HuH-7 (cell line): ENCODE data around the gene CFAP298.
"Not testable (repeated sequence)": the region's sequence is repeated elsewhere in the genome, so short reads cannot be mapped to it uniquely, and the experiment has no call there.

Experiments
- DNase-seq: peaks from one replicate; pipeline ENCODE4 v3.0.0; 2011; ENCODE audit warnings: low spot score

Gene CFAP298, protein sequence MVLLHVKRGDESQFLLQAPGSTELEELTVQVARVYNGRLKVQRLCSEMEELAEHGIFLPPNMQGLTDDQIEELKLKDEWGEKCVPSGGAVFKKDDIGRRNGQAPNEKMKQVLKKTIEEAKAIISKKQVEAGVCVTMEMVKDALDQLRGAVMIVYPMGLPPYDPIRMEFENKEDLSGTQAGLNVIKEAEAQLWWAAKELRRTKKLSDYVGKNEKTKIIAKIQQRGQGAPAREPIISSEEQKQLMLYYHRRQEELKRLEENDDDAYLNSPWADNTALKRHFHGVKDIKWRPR

DNA sequence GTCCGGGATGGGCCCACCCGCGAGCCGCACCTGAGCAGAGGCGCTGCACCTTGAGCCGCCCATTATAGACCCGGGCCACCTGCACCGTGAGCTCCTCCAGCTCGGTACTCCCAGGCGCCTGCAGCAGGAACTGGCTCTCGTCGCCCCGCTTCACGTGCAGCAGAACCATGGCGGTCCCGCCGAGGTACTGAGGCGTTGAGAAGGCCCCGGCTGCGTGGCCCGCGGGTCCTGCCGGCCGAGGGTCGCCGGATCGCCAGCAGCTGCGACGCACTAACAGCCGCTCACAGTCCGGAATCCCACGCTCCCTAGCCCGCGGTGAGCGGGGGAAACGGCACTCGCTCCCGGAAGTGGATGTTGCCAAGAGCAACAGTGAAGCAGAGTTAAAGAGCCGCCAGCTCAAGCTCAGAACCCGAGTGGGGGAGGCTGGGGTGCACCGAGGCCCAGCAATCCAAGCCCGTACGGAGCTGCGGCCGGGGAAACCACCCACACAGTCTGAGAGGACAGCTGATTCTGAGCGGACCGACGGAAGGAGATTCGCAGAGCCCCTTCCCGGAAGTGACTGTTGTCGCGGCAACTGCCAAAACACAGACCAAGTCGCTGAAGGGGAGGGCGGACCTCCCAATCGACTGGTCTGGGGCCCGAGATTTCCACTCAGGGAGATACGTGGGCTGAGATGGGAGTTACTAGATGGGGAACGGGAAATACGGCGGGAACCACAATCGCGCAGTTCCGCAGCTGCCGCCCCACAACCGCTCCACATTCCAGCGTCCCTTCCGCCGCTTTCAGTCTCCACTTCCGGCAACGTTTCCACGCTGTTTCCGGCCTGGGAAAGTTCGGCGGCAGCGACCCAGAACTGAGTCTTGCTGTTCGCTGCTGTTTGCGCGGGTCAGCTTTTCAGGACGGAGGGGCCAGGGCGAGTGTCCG, at the start of gene CFAP298:
Gene CFAP298, minus strand, starts transcription at position 303 of the 924 bp plus-strand sequence. Its CDS starts 134 bp downstream, at position 169.
- DNase-seq, result peak; percentile 65

DNA sequence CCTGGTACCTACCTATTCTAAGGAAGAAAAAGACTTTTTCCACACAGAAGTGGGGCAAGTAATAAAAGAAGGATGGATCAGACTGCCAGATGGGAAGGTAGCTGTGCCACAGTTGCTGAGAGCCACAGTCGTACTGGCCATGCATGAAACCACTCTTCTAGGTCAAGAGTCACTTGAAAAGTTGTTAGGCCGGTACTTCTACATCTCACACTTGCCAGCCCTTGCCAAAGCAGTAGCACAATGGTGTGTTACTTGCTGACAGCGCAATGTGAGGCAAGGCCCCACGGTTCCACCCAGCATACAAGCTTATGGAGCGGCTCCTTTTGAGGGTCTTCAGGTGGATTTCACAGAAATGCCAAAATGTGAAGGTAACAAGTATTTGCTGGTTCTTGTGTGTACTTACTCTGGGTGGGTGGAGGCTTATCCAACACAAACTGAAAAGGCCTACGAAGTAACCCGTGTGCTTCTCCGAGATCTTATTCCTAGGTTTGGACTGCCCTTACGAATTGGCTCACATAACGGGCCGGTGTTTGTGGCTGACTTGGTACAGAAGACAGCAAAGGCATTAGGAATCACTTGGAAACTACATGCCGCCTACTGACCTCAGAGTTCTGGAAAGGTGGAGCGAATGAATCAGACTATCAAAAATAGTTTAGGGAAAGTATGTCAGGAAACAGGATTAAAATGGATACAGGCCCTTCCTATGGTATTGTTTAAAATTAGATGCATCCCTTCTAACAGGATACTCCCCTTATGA, 49.0 kb upstream of the CFAP298 start:
- not testable (repeated sequence) for DNase-seq

DNA sequence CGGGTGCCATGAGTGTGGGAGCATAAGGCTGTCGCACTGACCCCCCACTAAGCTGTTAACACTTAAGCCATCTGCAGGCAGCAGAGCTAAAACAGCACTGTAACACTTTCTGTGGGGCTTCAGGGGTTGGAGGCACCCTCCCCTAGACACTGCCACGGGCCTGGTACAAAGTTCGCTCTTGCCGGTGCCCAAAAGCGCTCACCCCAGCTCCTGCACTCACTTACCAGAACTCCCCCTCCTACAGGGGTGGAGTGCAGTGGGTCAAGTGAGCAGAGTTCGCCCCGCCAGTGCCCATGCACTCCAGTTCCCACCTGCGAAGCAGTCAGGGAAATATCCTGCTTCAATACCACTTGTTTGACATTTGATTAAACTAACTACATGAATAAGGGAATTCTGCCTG, 46.3 kb upstream of the CFAP298 start:
- no peak for DNase-seq

DNA sequence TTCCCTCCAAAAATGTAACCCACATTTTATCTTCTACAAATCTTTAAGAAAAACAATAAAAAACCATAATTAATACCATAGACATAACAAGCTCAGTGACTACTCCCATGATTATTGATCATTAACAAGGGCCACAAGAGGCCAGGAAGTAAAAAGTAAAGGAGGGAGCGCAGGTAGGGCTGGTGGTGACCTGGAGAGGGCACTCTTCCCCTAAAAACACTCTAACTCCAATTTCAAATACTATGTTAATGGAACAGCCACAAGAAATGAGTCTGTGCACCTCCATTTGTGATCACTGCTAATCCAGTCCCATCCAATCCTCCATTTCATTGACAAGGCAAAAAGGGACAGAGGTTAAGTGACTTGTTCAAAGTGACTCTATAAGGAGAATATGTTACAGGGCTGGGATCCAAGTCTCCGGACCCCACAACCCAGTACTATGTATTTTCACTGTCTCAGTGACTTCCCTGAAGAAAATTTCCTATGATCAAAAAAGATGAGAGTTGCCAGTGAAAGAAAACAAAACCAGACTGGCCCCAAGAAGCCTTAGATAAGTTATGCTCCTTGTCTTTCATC, 41.2 kb upstream of the CFAP298 start:
- peak; percentile 45 for DNase-seq

DNA sequence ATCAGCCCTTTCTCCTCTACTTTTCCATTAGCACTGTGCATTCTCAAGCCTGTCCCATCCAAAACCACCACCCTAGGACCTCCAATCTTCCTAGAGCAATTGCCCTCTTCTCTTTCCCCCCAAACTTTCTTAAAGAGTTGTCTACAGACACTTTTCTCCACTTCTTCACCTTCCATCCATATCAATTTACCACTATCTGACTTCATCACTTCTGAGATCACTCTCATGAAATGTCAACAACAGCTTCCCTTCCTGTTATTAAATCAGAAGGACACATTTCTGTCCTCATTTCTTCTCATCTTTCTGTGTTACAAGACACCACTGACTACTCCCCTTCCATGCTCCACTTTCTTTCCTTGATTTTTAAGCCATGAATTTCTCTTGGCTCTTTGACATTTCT, 36.0 kb upstream of the CFAP298 start:
- DNase-seq, result no peak

DNA sequence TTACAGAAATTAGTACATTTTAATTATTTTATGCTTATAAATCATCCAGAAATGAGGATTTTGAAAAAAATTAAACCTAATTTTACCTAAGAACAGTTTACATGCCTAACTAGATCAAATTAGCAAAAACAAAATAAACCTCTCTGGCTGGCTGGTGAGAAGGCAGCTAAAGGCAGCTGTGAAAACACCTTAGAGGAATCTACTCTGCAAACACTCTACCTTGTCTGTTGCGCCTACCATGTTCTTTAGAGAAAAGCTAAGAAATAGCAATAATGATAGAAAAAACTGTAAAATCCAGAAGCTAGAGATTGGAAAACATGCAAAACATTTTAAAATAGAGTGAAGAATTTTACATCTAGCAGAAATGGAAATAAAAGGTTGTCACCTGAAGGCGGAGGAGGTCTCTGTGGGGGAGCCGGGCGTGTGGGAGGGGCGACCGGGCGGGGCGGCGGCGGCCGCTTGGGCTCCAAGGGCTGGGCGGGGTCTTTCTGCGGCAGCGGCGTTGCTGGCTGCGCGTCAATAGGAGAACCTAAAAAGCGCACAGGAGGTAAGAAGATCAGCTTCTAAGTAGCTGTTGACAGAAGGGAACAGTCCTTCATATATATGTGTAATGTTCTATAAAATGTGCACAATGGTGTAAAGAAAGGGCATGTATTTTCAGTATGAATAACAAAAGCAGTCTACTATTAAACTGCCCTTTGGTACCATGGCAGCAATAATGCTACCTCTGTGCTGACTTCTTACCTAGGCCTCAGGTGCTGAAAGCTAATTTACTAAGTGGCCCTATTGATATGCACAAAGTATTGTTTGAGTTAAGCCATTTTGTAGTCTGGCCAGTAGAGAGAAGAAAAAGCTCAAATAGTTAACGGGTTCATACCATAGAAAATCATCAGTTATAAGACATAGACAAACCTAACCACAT, 33.3 kb upstream of the CFAP298 start:
- no peak for DNase-seq

DNA sequence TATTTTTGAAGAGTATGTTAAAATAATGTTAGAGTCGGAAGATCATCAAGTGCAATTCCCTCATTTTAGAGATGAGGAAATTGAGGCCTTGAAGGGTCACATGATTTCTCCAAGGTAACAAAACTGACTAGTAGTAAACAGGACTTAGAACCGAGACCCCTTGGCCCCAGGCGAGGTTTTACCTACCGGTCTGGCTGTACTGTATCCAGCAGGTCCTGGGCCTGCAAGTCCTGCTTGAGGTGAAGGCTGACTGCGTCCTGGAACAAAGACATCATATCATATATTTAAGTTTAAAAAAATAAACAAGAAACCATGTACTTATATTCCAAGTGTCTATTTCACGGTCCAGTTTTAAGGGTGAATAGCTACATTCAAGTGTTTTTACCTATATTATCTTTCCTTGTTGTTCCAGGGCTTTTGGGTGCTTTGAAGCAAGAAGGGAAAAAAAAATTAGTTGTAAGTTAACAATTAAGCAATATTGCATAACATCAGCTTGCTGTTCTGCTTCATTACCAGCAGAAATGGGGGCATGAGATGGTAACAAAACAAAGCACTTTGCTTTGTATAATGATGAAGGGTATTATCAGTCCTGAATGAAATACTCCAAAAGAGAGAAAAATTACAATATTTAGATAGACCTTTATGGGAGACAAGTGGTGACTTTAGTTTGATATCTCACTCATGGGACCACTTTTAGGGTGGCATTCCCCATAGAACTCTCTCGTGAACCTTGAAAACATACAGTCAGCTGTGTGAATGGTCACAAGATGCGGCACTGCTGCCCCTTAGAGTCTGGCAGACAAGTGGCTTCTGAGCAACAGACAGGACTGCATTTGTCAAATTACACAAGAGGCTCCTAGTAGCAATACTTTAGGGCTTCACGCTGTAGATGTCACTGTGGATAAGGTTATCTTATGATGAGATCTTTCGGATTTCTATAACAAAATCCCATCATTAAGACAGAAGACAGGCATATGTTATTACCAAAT, 29.8 kb upstream of the CFAP298 start:
- no peak for DNase-seq

DNA sequence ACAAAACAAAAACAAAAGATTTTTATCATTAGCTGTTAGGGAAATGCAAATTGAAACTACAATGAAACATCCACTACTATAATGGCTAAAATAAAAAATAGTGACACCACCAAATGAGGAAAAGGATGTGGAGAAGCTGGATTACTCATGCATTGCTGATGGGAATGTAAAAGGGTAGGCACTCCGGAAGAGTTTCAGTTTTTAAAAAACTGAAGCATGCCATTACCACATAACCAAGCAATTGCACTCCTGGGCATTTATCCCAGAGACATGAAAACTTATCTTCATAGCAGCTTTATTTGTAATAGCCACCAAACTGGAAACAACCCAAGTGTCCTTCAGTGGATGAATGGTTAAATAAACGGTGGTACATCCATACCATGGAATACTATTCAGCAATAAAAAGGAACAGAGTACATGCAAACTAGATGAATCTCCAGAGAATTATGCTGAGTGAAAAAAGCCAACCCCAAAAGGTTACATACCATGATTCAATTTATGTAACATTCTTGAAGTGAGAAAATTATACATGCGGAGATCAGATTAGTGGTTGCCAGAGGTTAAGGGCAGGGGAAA, 14.5 kb upstream of the CFAP298 start:
- no peak for DNase-seq

DNA sequence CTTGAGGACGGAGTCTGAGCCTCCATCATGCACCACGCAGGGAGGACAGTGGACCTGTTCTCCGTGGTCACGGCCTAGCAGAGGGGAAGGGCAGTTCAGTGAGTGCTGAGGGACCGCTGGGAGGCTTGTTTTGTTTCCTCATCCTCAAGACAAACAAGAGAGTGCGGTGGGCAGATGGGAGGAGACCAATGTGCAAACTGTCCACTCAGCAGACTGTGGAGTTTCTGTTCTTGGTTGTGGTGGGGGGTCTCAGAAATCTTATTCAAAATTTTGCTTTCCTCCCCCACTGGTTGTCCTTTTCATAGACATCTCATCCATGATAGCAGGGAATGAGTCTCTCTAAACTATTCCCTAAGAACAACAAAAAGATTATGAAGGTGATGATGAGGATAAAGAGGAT, 6.0 kb upstream of the CFAP298 start:
- DNase-seq, result not testable (repeated sequence)

DNA sequence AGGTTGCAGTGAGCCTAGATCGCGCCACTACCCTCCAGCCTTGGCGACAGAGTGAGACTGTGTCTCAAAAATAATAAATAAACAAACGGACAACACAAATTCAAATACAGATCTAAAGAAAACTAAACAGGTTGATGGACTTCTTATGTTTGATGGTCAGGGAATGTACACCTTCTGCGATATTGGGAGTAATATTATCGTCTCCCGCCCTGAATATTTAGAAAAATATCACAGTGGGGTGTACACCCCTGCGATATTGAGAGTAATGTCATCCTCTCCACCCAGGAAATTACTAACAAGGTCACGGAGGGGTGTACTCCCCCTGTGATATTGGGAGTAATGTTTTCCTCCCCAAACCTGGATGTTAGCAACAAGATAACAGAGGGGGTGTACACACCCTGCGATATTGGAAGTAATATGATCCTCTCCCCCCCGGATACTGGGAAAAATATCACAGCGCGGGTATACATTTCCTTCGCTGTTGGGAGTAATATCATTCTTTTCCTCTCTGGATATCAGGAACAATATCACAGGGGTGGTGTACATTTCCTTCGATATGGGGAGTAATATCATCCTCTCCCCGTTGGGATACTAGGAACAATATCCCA, 1.4 kb upstream of the CFAP298 start:
- no peak for DNase-seq

DNA sequence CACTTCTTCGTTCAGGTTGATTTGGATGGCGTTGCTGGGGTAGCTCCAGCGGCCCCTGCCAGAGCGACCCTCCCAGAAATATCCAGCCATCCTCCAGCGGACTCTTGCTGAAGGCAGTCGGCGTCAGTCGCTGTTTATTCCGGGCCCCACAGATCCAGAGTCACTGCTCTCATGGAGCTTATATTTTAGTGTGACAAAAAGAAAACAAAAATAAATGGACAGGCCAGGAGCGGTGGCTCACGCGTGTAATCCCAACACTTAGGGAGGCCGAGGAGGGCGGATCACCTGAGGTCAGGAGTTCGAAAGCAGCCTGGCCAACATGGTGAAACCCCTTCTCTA, 791 bp upstream of the CFAP298 start:
- no peak for DNase-seq

DNA sequence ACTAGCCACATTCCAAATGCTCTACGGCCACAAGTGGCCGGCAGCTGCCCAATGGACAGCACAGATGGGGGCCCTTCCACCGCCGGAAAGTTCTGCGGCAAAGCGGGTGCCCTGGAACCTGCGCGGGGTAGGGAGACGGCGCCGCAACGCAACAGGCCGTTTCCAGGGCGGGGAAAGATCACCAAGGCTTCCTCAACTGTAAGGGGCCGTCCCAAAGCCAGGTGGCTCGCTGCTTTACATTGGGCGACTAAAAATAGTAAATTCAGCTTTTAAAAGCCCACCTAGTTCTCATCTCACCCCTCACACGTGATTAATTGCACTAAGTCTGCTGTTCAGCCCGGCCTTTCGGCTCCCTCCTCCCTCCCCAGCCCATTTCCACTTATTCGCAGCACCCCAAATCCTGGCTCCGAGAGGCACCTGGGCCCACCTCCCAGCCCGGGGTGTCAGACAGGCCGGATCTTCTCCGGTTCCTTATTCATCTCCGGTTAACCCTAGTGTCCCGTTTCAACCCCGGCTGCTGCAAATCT, 643 bp downstream of the CFAP298 start:
- peak; percentile 13 for DNase-seq

DNA sequence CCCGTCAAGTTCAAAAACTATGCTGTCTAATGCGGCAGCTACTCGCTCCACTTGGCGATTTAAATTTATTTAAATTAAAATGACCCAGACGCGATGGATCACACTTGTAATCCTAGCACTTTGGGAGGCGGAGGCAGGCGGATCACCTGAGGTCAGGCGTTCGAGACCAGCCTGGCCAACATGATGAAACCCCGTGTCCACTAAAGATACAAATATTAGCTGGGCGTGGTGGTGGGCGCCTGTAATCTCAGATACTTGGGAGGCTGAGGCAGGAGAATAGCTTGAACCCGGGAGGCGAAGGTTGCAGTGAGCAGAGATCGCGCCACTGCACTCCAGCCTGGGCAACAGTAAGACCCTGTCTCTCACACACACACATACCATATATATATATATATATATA, 1.2 kb downstream of the CFAP298 start:
- not testable (repeated sequence) for DNase-seq

DNA sequence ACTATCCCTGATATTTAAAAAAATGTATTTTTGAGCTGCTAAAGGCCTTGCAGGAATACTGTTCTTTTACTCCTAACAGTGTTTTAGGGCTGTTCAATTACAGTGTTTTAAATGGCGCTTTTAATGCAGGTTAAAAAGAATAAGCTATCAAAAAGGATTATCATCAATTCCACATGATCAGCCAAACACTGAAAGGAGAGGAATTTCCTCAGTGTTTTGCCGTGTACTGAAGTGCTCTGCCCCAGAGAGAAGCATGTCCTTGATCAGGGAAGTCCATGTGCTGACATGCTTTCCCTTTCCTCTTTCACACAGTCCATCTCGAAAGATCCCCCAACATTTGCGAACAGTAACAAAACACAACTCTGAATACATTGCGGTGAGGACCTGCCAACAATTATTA, 3.3 kb downstream of the CFAP298 start:
- no peak for DNase-seq

DNA sequence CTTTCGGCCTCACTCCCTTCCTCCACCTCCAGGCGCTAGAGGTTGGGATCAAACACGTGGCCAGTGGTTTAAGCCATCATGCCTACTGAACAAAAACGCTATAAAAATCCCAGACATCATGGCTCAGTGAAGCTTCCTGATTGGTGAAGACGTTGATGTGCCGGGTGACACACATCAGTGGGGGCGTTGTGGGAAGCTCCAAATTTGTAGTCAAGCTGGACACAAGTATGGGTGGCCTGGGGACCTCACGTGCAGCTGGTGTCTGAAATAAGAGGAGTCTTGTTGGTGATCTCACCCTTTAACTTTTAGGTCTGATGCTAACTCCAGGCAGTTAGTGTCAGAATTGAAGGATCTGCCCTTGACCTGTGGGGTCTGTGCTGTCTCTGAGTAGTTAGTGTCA, 6.7 kb downstream of the CFAP298 start:
- DNase-seq, result no peak

DNA sequence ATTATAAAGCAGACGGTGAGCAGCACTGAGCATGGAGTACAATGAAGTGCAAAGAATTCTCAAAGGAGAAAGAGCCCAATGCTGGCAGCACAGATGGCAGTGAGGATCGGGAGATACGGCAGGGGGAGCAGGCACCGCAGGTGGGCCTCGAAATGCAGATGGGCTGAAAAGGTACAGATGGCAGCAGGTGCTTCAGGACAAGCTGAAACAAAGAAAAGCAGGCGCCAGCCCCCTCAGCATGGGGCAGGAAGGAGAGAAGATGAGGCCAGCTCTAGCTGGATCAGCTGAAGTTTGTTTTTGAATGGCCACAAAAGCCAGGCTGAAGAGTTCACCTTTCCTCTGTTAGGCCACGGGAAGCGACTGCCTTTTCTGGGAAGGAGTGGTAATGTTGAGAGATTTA, 7.7 kb downstream of the CFAP298 start:
- DNase-seq, result no peak

DNA sequence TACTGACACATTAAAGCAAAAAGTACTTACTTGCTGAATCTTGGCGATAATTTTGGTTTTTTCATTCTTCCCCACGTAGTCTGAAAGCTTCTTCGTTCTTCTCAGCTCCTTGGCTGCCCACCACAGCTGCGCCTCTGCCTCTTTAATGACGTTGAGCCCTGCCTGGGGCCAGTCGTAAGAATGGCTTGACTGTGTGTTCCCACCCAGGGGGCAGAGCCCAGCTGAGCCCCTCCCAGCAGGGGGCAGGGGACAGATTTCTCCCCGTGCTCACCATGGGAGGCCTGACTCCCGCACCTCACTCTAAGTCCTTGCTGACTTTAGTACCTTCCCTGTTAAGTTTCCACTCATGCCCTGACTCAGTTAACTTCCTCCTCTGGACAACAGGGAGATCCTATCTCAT, 9.0 kb downstream of the CFAP298 start:
- no peak for DNase-seq

DNA sequence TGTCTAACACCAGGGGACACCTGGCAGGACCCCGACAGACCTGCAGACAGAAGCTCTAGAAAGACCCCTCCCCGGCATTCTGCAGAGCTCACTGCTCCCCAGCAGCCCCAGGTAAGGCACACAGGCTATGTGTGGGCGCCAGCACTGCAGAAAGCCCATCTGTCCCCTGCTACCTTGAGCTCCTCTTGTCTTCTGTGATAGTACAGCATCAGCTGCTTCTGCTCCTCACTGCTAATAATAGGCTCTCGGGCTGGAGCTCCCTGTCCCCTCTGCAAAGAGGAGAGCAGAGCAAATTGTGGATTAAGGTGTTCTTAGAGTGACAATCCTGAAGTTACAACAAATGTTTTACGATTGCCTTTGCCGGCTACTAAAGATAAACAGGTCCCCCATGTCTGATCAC, 10.1 kb downstream of the CFAP298 start:
- no peak for DNase-seq

DNA sequence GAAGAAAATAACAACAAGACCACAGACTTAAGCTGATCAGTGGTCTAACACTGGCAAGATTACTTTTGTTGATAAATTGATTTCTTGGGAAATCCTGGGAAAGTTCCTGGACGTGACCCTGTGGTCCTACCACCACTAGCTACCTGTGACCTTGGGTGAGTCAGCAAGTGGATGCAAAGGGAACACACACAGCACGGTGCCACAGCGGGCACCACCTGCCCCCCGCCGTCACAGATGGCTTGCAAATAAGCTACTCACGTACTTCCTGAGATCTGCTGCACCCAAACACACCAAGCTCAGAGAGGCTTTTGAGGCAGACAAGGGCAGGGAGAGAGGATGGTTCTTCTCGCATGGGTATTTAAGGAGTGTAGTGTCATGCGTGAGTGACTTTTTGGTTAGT, 12.7 kb downstream of the CFAP298 start:
- no peak for DNase-seq
